Measurements from ENCODE around the gene ZPBP.
"Not testable (repeated sequence)": the region's sequence is repeated elsewhere in the genome, so short reads cannot be mapped to it uniquely, and the experiment has no call there.

ZPBP gene, protein sequence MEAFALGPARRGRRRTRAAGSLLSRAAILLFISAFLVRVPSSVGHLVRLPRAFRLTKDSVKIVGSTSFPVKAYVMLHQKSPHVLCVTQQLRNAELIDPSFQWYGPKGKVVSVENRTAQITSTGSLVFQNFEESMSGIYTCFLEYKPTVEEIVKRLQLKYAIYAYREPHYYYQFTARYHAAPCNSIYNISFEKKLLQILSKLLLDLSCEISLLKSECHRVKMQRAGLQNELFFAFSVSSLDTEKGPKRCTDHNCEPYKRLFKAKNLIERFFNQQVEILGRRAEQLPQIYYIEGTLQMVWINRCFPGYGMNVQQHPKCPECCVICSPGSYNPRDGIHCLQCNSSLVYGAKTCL

DNA sequence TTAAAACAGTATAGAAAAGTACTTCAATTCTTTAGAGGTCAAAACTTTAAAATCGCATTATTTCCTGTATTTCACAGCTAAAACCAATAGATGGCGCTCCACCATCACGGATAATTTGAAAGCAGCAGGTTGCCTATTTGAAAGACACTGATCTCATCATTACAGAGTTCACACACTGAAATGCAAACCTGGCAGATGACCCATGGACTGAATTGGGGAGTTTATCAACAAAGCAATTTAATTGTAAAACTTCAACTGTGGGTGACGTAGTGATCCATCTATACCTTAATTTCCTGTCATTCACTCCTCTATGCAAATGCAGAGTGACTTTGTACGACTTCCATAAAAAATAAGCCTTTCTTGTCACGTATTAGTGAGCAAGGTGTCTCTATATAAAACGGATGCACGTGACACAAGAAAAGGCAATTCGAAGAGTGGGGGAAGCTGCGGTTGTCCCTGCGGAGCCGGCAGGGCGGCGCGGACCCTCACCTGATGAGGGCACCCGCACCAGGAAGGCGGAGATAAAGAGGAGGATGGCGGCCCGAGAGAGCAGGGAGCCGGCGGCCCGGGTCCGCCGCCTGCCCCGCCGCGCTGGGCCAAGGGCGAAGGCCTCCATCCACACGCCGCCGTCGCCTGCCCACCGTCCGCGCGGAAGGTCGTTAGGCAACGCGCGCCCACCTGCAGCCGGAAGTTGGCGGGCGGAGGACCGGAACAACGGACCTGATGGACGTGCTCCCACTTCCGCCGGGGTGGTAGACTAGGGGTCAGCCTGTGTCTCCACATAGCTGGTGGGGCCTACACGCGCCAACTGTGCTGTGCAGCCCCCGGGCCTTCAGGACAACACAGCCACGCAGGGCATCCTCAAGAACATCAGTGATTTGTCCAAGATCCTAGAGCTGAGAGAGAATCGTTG is at the start of gene ZPBP:
ZPBP (minus strand) TSS at position 668 of the 913 bp plus-strand sequence; CDS start at position 616, 52 bp downstream.
- peak; percentile 31 for DNase-seq

GRCh38 chr7:50142425-50143017 is 49.5 kb upstream of the ZPBP start:
- DNase-seq, result peak; percentile 19

- DNase-seq, result no peak
Observed at GRCh38 chr7:50141854-50142253, 48.8 kb upstream of the ZPBP start.

DNA sequence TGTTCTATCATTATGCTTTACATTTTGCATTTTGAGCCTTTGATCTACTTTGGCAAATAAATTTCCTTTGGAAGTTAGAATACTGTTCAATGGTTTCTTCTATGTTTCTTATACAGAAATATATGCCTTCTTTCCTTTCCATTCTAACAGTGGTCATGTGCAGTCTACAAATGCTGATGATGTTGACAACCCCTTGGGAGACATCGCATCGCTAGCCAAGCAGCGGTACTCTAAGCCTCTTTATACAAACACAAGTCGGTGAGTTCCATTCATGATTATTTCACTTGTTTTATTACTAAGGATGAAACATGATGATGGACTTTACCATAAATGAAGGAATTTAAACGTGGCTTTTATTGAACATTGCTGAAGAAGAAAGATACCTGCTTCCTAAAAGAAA is 48.1 kb upstream of the ZPBP start:
- DNase-seq, result no peak

DNA sequence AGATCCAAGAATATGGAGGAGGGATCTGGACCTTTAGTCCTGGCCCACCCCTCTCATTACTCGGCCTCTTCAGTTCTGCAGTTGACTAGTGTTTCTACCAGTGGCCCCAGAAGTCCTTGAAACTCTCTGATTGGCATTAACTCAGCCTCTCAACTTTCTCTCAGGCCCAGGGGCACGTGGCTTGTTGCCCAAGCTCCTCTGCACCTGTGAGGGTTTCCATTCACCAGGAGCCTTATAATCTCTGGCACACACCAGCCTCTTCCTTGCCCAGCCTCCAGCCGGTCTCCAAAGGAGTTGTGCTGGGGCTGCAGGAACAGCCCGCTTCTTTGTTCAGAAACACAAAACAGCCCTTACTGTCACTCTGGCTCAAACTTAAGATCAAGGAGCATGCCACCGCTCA is 47.6 kb upstream of the ZPBP start:
- no peak for DNase-seq

- DNase-seq, result no peak
Observed at GRCh38 chr7:50138101-50138500, 45.1 kb upstream of the ZPBP start.

DNA sequence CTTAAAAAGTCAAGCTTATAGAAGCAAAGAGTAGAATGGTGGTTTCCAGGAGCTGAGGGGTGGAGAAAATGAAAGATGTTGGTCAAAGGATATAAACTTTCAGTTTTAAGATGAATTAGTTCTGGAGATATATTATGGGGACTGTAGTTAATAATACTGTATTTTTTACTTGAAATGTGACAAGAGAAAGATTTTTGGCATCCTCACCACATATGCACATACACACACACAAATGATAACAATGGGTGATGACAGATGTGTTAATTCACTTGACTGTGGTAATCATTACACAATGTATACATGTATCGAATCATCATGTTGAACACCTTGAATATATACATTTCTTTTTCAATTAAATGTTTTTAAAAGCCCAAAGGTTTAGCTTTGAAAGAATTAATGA is 32.7 kb upstream of the ZPBP start:
- DNase-seq, result no peak

GRCh38 chr7:50121286-50121685 is 28.2 kb upstream of the ZPBP start:
- DNase-seq, result no peak

DNA sequence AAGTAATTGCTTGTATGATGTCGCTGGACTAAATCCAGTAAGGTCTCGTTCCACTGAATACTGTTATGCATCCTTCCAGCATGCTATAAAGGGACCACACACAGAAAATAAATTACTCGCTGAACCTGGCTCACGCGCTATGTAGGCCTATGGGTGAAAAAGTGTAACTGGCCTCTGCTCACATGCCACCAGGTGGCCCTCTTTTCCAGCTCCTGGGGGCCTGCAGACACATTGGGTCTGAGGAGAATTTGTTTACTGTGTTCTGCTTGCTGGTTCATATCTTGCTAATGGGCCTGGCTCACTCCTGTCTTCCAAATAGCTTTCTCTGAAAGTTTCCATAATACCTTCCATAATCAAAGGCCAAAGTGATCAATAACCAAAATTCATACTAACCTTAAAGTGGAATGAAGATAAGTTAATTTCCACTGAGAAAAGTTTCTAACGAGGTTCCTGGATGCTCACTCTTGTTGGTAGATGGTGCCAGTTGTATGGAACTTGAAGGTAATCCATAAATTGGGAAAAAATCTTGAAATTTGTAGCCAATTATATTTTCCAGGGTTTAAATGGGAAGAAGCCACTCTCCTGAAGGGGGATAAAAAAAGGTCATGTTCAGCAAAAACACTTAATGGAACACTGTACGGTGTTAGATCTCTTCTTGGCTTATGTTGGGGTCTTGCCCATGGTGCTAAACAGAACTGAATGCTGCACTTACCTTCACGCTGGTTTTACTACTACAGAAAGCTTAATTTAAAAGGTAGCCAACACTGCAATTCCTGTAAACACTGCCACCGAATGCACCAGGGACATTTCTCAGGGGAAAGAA is 27.0 kb upstream of the ZPBP start:
- DNase-seq, result no peak

DNA sequence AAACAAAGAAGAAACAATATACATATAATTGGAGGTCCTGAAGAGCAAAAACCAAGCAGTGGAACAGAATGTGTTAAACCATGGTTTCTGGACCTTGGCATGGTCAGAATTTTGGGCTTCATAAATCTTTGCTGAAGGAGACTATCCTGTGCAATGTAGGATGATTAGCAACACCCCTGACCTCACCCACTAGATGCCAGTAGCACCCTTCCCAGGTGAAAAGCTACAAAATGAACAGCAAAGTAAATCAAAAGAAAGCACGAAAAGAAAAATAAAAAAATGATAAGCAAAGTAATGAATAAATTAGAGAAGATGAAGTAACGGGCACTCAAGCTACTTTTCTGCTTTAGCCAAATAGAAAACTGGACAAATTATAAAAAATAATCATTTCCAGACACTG is 19.2 kb upstream of the ZPBP start:
- no peak for DNase-seq

- DNase-seq, result no peak
Observed at GRCh38 chr7:50101873-50102272, 8.8 kb upstream of the ZPBP start.

GRCh38 chr7:50095634-50096033 is 2.6 kb upstream of the ZPBP start:
- peak; percentile 21 for DNase-seq

GRCh38 chr7:50088463-50089129 is 4.5 kb downstream of the ZPBP start:
- DNase-seq, result no peak

GRCh38 chr7:50085344-50085743 is 7.7 kb downstream of the ZPBP start:
- DNase-seq, result no peak

- no peak for DNase-seq
Observed at GRCh38 chr7:50073093-50073492, 20.0 kb downstream of the ZPBP start.

- no peak for DNase-seq
Observed at GRCh38 chr7:50069613-50070012, 23.4 kb downstream of the ZPBP start.

- DNase-seq, result peak; percentile 69
Observed at GRCh38 chr7:50068850-50069551, 24.0 kb downstream of the ZPBP start.

- peak; percentile 46 for DNase-seq
Observed at GRCh38 chr7:50068026-50068425, 25.0 kb downstream of the ZPBP start.

- DNase-seq, result no peak
Observed at GRCh38 chr7:50062951-50063350, 30.1 kb downstream of the ZPBP start.

DNA sequence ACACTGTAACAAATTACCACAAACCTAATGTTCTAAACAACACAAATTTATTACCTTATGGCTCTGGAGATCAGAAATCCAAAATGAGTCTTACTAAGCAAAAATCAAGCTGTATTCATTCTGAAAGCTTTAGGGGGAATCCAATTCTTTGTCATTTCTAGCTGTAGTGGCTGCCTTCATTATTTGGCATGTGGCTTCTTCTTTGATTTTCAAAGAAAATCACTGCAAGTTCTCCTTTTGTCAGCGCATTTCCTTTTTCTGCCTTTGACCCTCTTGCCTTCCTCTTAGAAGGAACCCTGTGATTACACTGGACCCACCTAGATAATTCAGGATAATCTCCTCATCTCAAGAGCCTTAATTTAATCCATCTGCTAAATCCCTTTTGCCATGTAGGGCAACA is 36.9 kb downstream of the ZPBP start:
- DNase-seq, result no peak

- no peak for DNase-seq
Observed at GRCh38 chr7:50047716-50048115, 45.3 kb downstream of the ZPBP start.

DNA sequence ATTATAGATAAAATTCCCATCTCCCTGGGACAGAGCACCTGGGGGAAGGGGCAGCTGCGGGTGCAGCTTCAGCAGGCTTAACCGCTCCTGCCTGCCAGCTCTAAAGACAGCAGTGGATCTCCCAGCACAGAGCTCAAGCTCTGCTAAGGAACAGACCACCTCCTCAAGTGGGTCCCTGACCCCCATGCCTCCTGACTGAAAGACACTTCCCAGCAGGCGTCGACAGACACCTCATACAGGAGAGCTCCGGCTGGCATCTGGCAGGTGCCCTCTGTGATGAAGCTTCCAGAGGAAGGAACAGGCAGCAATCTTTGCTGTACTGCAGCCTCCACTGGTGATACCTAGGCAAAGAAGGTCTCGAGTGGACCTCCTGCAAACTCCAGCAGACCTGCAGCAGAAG is 51.9 kb downstream of the ZPBP start:
- DNase-seq, result not testable (repeated sequence)

Measured in NCI-H774 (cell line).